HCT116 (cell line): Measurements from ENCODE around the gene DCHS1.
A peak's percentile ranks its signal among the peaks of the same experiment; 100 is the strongest.

Source experiments
- CEBPB ChIP-seq: IDR thresholded peaks from 2 replicates; pipeline ENCODE4 v1.6.1; 2012; ENCODE audit warnings: low read depth
- EGR1 ChIP-seq: IDR thresholded peaks from 2 replicates; pipeline ENCODE4 v1.6.1; 2012; ENCODE audit warnings: low read depth
- EZH2 ChIP-seq: fragments of 200-600 bp; sonication (generic); IDR thresholded peaks from 2 replicates; pipeline ENCODE4 v1.6.1; 2017; ENCODE audit warnings: antibody characterized with exemption, mixed run types
- FOSL1 ChIP-seq: IDR thresholded peaks from 2 replicates; pipeline ENCODE4 v1.6.1; 2012; ENCODE audit warnings: low read depth
- POLR2A ChIP-seq: IDR thresholded peaks from 2 replicates; pipeline ENCODE4 v1.7.0; 2011; ENCODE audit warnings: borderline replicate concordance; ENCODE audit not compliant: insufficient read depth, insufficient read length; ENCODE audit errors: extremely low read depth
- POLR2AphosphoS5 ChIP-seq: IDR thresholded peaks from 2 replicates; pipeline ENCODE4 v1.6.1; 2011; ENCODE audit warnings: mild to moderate bottlenecking, low read depth, low read length, moderate library complexity
- REST ChIP-seq: IDR thresholded peaks from 2 replicates; pipeline ENCODE4 v1.6.1; 2012; ENCODE audit warnings: low read depth
- SRF ChIP-seq: IDR thresholded peaks from 2 replicates; pipeline ENCODE4 v1.6.1; 2012; ENCODE audit warnings: low read depth
- ZNF274 ChIP-seq: fragments of 200-500 bp; sonication (Bioruptor generic); IDR thresholded peaks from 2 replicates; pipeline ENCODE4 v1.6.1; 2014; ENCODE audit warnings: mild to moderate bottlenecking, low read depth, low read length, inconsistent platforms
- TF ChIP-seq, protein P1 (sequence below), 3 experiments: fragments of 200-600 bp in 1 of 3; sonication (generic) in 1 of 3; IDR thresholded peaks in 2 of 3; conservative IDR thresholded peaks in 1 of 3; 2 replicates each; pipeline ENCODE4 v1.5.1; 2012 to 2017; ENCODE audit warnings: low read depth in 2 of 3, low read length in 2 of 3, antibody characterized with exemption in 1 of 3, borderline replicate concordance in 1 of 3, control low read depth in 1 of 3, mild to moderate bottlenecking in 1 of 3, mixed read lengths in 1 of 3, mixed run types in 1 of 3, moderate library complexity in 1 of 3; ENCODE audit not compliant: insufficient read depth in 1 of 3
- TF ChIP-seq, protein P2 (sequence below): IDR thresholded peaks from 2 replicates; pipeline ENCODE4 v1.6.1; 2012

GRCh38 chr11:6612213-6613041 is 43.2 kb downstream of the DCHS1 start, which contains the start of gene TAF10:
- TF ChIP-seq POLR2AphosphoS5: peak; percentile 98
- TF ChIP-seq, protein P1, sequence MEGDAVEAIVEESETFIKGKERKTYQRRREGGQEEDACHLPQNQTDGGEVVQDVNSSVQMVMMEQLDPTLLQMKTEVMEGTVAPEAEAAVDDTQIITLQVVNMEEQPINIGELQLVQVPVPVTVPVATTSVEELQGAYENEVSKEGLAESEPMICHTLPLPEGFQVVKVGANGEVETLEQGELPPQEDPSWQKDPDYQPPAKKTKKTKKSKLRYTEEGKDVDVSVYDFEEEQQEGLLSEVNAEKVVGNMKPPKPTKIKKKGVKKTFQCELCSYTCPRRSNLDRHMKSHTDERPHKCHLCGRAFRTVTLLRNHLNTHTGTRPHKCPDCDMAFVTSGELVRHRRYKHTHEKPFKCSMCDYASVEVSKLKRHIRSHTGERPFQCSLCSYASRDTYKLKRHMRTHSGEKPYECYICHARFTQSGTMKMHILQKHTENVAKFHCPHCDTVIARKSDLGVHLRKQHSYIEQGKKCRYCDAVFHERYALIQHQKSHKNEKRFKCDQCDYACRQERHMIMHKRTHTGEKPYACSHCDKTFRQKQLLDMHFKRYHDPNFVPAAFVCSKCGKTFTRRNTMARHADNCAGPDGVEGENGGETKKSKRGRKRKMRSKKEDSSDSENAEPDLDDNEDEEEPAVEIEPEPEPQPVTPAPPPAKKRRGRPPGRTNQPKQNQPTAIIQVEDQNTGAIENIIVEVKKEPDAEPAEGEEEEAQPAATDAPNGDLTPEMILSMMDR (IDR thresholded peaks at IDR 0.05 in 2 of 3, conservative IDR thresholded peaks at IDR 0.05 in 1 of 3; ENCODE audit: borderline replicate concordance in 1 of 3, insufficient read depth in 1 of 3, low read depth in 2 of 3, low read length in 2 of 3): peak in 2 of 3 experiments; percentile 63 to 67; a peak in 4 of 6 replicates
- TF ChIP-seq CEBPB: no peak
- no peak for TF ChIP-seq EZH2
- TF ChIP-seq SRF: no peak
- peak; percentile 75 for TF ChIP-seq POLR2A
- no peak for TF ChIP-seq ZNF274
- no peak for TF ChIP-seq EGR1
- TF ChIP-seq, protein P2, sequence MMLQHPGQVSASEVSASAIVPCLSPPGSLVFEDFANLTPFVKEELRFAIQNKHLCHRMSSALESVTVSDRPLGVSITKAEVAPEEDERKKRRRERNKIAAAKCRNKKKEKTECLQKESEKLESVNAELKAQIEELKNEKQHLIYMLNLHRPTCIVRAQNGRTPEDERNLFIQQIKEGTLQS: no peak
- no peak for TF ChIP-seq FOSL1
- no peak for TF ChIP-seq REST
